OCI-LY3 (cell line): ENCODE results near the gene CNGB1.
"Not testable (repeated sequence)": the region's sequence is repeated elsewhere in the genome, so short reads cannot be mapped to it uniquely, and the experiment has no call there.

Source experiments
- H2AFZ ChIP-seq: fragments of 200-600, 300-600 bp; shearing (Covaris generic); 2 replicates; pipeline ENCODE4 v1.6.0; 2014; ENCODE audit warnings: antibody characterized with exemption, low read depth, low read length
- H3K27ac ChIP-seq: fragments of 200-600, 300-600 bp; sonication (generic); 2 replicates; pipeline ENCODE4 v1.5.1; 2014; ENCODE audit warnings: mild to moderate bottlenecking, low read length, moderate library complexity, mixed read lengths
- H3K27me3 ChIP-seq: fragments of 200-600, 300-600 bp; sonication (generic); 2 replicates; pipeline ENCODE4 v1.6.1; 2014; ENCODE audit warnings: low read depth, low read length, mixed read lengths
- H3K36me3 ChIP-seq: fragments of 200-600, 300-600 bp; sonication (generic); replicated peaks from 2 replicates; pipeline ENCODE3; 2014; ENCODE audit warnings: low read depth, low read length, mixed read lengths
- H3K4me1 ChIP-seq: fragments of 300-600, 200-600 bp; sonication (generic); 2 replicates; pipeline ENCODE4 v1.6.1; 2014; ENCODE audit warnings: low read length, mixed read lengths
- H3K4me2 ChIP-seq: fragments of 200-600, 300-600 bp; sonication (generic); 2 replicates; pipeline ENCODE4 v1.6.1; 2014; ENCODE audit warnings: low read length, mixed read lengths
- H3K4me3 ChIP-seq: fragments of 300-600, 200-600 bp; sonication (generic); 2 replicates; pipeline ENCODE4 v1.5.1; 2014; ENCODE audit warnings: antibody characterized with exemption, mild to moderate bottlenecking, low read length, moderate library complexity
- H3K79me2 ChIP-seq: fragments of 300-600, 200-600 bp; shearing (Covaris generic); 2 replicates; pipeline ENCODE4 v1.6.1; 2014; ENCODE audit warnings: mild to moderate bottlenecking, low read length, mixed read lengths
- H3K9ac ChIP-seq: fragments of 300-600, 200-600 bp; shearing (Covaris generic); 2 replicates; pipeline ENCODE4 v1.6.0; 2014; ENCODE audit warnings: mild to moderate bottlenecking, low read length, moderate library complexity
- H3K9me3 ChIP-seq: fragments of 200-600, 300-600 bp; shearing (Covaris generic); 2 replicates; pipeline ENCODE4 v1.6.1; 2014; ENCODE audit warnings: low read length, mixed read lengths; ENCODE audit not compliant: insufficient read depth
- H4K20me1 ChIP-seq: fragments of 200-600, 300-600 bp; sonication (generic); 2 replicates; pipeline ENCODE4 v1.6.1; 2016; ENCODE audit warnings: low read length, mixed read lengths; ENCODE audit not compliant: insufficient read depth
- EZH2phosphoT487 ChIP-seq: fragments of 200-600 bp; shearing (Covaris generic); IDR thresholded peaks from 2 replicates; pipeline ENCODE4 v1.6.1; 2018; ENCODE audit warnings: antibody characterized with exemption, mixed run types, low read depth
- TF ChIP-seq, protein P1 (sequence below): fragments of 200-600, 300-600 bp; sonication (generic); IDR thresholded peaks from 2 replicates; pipeline ENCODE4 v1.5.1; 2014; ENCODE audit warnings: antibody characterized with exemption, low read length, low read depth

The CNGB1 gene

DNA sequence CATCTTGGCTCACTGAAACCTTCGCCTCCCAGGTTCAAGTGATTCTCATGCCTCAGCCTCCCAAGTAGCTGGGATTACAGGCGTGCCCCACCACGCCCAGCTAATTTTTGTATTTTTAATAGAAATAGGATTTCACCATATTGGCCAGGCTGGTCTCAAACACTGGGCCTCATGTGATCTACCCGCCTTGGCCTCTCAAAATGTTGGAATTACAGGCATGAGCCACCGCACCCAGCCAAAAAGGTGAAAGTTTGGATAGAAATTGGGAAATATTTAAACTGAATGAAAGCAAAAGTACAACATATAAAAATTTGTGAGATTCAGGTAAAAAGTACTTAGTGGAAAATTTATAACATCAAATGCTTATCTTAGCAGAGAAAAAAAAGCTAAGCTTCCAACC lies 115.7 kb downstream of the CNGB1 start:
- Histone ChIP-seq H3K4me2 (no peak overlapping the region), H3K4me3 (no peak overlapping the region), H4K20me1 (no peaks in the 10 kb centered on the region), H3K27ac (no peak overlapping the region), H3K27me3 (peaks cover 19% of the 10 kb centered on the region; the same call in 1 of the 2 replicates), H3K9me3 (no peaks in the 10 kb centered on the region), H3K4me1 (no peaks in the 10 kb centered on the region), H3K36me3 (no peaks in the 10 kb centered on the region), H2AFZ (no peak overlapping the region), H3K9ac (no peak overlapping the region), H3K79me2 (no peaks in the 10 kb centered on the region)
- TF ChIP-seq EZH2phosphoT487 = no peak
- TF ChIP-seq, protein P1, sequence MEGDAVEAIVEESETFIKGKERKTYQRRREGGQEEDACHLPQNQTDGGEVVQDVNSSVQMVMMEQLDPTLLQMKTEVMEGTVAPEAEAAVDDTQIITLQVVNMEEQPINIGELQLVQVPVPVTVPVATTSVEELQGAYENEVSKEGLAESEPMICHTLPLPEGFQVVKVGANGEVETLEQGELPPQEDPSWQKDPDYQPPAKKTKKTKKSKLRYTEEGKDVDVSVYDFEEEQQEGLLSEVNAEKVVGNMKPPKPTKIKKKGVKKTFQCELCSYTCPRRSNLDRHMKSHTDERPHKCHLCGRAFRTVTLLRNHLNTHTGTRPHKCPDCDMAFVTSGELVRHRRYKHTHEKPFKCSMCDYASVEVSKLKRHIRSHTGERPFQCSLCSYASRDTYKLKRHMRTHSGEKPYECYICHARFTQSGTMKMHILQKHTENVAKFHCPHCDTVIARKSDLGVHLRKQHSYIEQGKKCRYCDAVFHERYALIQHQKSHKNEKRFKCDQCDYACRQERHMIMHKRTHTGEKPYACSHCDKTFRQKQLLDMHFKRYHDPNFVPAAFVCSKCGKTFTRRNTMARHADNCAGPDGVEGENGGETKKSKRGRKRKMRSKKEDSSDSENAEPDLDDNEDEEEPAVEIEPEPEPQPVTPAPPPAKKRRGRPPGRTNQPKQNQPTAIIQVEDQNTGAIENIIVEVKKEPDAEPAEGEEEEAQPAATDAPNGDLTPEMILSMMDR = no peak

DNA sequence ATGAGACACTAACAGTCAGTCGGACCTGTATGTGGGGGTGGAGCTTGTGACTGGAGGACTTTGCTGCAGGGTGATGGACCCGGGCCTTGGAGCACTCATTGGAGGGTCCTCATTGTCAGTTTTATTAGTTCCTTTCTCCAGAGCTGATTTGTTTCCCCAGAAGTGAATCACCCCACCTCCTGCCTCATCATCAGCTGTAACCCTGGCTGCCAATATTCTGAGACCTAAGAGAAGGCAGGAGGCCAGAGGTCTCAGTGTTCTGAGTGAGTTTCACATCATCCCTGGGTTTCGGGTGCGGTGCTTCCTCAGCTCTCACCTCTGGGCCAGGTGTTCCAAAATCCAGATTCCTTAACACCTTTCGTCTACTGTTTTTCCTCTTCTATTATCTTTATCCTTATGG lies 118.7 kb downstream of the CNGB1 start:
- H3K27me3 ChIP-seq = peaks cover 8% of the 10 kb centered on the region; the same call in 1 of the 2 replicates
- H3K9ac ChIP-seq = no peak overlapping the region
- H3K9me3 ChIP-seq = no peaks in the 10 kb centered on the region
- no peaks in the 10 kb centered on the region for H3K36me3 ChIP-seq
- no peak overlapping the region for H3K27ac ChIP-seq
- no peaks in the 10 kb centered on the region for H4K20me1 ChIP-seq
- no peaks in the 10 kb centered on the region for H3K79me2 ChIP-seq
- H3K4me3 ChIP-seq = no peak overlapping the region
- no peak overlapping the region for H2AFZ ChIP-seq
- H3K4me1 ChIP-seq = no peaks in the 10 kb centered on the region
- TF ChIP-seq, protein P1 = no peak
- TF ChIP-seq EZH2phosphoT487 = no peak
- no peak overlapping the region for H3K4me2 ChIP-seq

DNA sequence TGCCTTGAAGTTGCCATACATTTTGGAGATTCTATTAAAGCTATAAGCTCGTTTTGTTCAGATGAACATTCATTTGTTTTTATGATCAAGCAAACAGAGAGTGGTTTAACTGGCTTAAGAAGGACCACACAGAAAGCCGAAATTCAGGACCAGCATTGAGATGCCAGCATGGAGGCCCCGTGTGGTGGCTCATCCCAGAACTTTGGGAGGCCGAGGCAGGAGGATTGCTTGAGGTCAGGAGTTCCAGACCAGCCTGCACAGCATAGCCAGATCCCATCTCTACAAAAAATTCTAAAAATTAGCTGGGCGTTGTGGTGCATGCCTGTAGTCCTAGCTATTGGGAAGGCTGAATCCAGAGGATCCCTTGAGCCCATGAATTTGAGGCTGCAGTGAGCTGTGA lies 122.7 kb downstream of the CNGB1 start:
- Histone ChIP-seq H3K4me1 (peaks cover 20% of the 10 kb centered on the region), H3K36me3 (no peaks in the 10 kb centered on the region), H3K79me2 (no peaks in the 10 kb centered on the region), H3K4me3 (no peak overlapping the region), H3K9ac (no peak overlapping the region), H3K27me3 (0 out of 2 replicates have a peak, but pooled peaks cover 3% of the 10 kb centered on the region), H2AFZ (no peak overlapping the region), H3K9me3 (no peaks in the 10 kb centered on the region), H3K4me2 (no peak overlapping the region), H3K27ac (no peak overlapping the region), H4K20me1 (no peaks in the 10 kb centered on the region)
- TF ChIP-seq EZH2phosphoT487 = no peak
- TF ChIP-seq, protein P1 = no peak

DNA sequence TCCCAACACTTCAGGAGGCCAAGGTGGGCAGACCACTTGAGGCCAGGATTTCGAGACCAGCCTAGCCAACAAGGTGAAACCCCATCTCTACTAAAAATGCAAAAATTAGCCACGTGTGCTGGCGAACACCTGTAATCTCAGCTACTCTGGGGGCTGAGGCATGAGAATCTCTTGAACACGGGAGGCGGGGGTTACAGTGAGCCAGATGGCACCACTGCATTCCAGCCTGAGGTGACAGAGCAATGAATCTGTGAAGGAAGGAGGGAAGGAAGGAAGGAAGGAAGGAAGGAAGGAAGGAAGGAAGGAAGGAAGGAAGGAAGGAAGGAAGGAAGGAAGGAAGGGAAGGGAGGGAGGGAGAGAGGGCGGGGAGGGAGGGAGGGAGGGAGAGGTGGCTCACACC lies 124.0 kb downstream of the CNGB1 start:
- H2AFZ ChIP-seq, H3K9me3 ChIP-seq, H3K36me3 ChIP-seq, H3K27me3 ChIP-seq, H3K79me2 ChIP-seq, H4K20me1 ChIP-seq: not testable (repeated sequence)
- Histone ChIP-seq H3K4me3 (peak overlapping the region; percentile 62; the same call in 1 of the 2 replicates), H3K27ac (peak overlapping the region; percentile 31), H3K4me2 (peak overlapping the region; percentile 85), H3K9ac (0 out of 2 replicates have a peak overlapping the region, but pooled peaks have one; percentile 4), H3K4me1 (peaks cover 20% of the 10 kb centered on the region)
